OCI-LY3 (cell line): ENCODE data around the gene ACSBG1.

Experiments used
- CTCF ChIP-seq: fragments of 200-600, 300-600 bp; sonication (generic); IDR thresholded peaks from 2 replicates; pipeline ENCODE4 v1.5.1; 2014; ENCODE audit warnings: antibody characterized with exemption, low read length, low read depth
- EZH2phosphoT487 ChIP-seq: fragments of 200-600 bp; shearing (Covaris generic); IDR thresholded peaks from 2 replicates; pipeline ENCODE4 v1.6.1; 2018; ENCODE audit warnings: antibody characterized with exemption, mixed run types, low read depth

- TF ChIP-seq CTCF (no peak), EZH2phosphoT487 (no peak)
Observed at GRCh38 chr15:78233496-78233895, 869 bp downstream of the ACSBG1 start.
